DMS114 treated with DMSO at 0.1 percent for 48 hours (cell line): ENCODE measurements around the gene PAF1.

Experiments used
- DNase-seq: peaks from one replicate; lab custom pipeline; 2025; ENCODE audit not compliant: unreplicated experiment; lab: John Stamatoyannopoulos, UW

The PAF1 gene

DNA sequence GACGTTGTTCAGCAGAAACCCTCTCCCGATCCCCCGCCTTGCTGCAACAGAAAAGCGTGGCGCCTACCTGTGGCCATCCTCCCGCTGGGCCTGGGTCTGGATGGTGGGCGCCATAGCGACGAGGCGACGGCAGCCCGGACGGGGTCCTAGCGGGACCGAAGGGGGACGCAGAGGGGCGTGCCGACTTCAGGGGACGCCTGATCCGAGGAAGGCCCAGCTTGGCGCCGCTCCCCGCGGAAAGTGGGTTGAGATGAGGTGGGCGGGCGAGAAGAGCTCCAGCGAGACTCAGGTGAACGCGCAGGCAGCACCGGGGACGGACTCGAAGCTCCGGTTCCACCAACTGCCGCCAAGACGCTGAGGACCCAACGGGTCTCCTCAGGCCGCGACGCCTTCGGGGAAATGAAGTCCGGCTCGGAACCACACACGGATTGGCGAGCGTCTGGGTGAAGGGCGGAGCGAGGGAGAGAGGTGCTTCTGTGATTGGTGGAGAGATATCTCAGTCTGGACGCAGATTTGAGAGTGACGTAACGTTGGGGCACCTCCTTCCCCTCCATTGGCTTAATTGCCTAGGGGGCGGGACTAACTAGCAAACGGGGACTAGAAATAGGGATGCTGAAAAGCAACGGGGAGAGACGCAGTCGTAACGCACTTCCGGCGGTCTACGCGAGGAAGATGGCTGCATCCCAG lies at the start of gene PAF1, which contains the start of gene MED29:
Gene PAF1 (minus strand): TSS at position 356 of the 687 bp plus-strand sequence. CDS start 242 bp downstream, at position 114.
Gene MED29 (plus strand): TSS at position 628 of the 687 bp plus-strand sequence. CDS start 45 bp downstream, at position 673.
- DNase-seq, result peak; percentile 100

DNA sequence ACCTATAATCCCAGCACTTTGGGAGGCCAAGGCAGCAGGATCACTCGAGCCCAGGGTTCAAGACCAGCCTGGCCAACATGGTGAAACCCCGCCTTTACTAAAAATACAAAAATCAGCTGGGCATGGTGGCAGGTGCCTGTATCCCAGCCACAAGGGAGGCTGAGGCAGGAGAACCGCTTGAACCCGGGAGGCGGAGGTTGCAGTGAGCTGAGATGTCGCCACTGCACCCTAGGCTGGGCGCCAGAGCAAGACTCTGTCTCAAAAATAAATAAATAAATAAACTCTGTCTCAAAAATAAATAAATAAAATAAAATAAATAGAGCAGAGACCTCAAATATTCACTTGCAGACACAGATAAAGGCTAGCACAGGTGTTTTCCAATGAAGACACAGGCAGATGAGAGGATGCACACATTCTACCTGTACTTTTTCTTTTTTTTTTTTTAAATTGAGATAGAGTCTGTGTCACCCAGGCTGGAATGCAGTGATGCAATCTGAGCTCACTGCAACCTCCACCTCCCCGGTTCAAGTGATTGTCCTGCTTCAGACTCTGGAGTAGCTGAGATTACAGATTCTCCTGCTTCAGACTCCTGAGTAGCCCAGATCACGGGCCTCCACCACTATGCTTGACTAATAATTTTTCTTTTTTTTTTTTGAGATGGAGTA lies 47.5 kb upstream of the PAF1 start:
- no peak for DNase-seq

DNA sequence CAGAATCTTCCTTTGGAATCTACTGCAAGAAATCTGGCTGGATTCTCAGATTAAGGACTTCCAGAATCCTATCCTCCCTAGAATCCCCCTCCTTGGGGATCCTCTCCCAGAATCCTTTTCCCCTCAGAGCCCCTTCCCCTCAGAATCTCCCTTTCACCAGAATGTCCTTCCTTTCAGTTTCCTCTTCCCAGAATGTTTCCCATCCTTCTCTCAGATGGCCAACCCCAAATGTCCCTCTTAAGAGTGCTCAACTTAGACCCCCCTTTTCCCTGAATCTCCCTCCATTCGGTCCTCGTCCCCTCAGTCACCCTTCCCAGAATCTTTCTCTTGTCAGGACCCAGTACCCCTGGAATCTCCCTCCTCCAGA lies 45.4 kb upstream of the PAF1 start:
- DNase-seq, result no peak

DNA sequence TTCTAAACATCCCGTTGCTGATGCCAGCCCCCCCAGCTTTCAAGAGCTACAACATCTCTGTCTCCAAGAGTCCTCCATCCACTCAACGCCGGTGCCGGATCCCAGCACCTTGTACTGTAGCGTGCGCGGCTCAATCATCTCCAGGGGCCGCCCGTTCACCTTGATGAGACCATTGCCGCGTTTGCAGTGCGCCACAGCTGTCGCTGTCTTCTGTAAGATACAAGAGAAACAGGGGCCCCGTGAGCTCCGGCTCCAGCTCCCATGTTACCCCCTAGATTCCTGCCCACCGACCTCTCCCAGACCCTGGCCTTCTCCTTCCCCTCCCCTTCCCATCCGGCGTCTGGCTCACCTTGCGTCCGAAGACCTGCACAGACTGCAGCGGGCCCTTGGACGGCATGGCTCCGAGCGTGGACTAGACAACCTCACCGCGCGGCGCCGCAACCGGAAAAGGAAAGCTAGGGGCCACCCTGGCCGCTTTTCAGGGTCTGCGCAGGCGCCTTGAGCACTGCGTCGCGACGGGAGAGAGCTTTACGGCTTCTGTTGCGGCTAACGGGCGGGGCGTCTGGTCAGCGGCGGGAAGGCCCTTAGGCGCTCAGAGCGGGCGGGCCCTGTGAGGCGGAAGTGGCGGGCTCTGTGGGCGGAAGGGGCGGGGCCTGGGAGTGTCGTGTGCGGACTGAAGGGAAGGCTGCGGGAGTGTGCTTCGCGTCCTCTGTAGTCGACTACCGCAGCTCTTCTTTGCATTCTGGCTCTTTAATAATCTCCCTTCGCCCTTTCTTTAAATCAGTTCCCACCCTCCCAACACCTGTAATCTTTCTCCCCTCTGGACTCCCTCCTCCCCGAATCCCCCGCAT lies 44.8 kb upstream of the PAF1 start, which contains the start of gene RPS16:
Gene RPS16 (minus strand): TSS at position 451 of the 851 bp plus-strand sequence. CDS start 54 bp downstream, at position 397.
- DNase-seq, result peak; percentile 98

DNA sequence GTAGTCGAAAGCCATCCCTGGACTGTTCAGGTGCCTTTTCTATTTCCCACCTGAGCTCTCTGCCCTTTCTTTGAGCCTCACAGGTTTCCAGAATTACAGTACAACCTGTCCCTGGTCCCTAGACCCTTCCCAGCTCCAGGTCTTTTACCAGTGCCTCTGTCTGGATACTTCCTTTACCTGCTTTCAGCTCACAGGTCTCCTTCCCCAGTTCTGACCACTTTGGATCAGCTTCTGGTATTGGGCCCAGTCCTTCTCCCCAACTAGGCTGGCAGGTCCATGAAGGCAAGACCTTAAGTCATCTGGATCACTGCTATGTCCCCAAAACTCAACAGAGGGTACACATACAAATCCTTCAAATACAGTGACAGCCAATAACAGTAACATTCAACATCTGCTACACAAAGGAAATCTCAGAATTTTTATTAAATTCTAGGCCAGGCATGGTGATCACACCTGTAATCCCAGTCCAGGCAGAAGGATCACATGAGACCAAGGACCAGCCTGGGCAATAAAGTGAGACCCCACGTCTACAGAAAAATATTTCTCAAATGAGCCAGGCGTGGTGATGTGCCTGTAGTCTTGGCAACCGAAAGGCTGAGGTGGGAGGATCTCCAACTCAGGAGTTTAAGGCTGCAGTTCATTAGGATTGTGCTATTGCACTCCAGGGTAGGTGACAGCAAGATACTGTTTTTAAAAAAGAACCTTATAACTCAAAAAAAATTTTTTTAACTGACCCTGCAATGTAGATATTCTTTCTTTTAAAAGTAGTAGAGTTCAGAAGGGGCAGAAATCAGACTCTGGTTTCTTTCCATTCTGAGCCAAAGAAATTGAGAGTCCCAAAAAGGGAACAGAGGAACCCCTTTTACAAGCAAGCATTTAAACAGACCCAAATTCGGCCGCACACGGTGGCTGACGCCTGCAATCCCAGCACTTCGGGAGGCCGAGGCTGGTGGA lies 43.5 kb upstream of the PAF1 start:
- no peak for DNase-seq

DNA sequence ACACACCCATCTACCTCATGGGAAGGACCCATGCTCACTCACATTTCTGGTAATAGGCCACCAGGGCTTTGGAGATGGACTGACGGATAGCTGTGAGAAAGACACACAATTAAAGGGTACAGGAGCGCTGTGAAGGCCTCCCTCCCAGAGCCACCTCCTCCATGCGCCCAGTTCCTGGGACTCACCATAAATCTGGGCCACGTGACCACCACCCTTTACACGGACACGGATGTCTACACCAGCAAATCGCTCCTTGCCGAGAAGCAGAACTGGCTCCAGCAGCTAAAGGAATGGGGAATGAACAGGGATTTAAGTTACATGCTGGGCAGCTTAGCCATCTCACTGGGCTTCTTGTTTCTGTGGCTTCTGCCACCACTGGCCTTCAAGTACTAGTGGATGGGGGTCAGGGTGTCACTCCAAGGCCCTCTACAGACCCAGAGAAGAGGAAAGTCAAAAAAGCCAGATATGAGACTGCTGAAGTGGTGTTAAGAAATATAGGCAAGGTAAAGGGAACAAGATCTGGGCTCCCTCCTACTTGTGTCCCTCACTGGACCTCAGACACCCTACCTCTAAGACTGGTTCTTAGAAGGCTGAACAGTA lies 42.7 kb upstream of the PAF1 start:
- no peak for DNase-seq

DNA sequence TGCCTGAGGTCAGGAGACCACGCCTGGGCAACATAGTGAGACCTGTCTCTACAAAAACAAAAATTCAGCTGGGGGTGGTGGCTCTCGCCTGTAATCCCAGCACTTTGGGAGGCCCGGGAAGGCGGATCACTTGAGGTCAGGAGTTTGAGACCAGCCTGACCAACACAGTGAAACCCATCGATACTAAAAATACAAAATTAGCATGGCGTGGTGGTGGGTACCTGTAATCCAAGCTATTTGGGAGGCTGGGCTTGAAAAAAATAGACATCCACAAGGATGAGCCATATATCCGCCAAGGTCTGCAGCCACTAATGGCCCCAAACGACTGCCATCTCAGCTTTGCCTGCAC lies 41.7 kb upstream of the PAF1 start:
- DNase-seq, result no peak

DNA sequence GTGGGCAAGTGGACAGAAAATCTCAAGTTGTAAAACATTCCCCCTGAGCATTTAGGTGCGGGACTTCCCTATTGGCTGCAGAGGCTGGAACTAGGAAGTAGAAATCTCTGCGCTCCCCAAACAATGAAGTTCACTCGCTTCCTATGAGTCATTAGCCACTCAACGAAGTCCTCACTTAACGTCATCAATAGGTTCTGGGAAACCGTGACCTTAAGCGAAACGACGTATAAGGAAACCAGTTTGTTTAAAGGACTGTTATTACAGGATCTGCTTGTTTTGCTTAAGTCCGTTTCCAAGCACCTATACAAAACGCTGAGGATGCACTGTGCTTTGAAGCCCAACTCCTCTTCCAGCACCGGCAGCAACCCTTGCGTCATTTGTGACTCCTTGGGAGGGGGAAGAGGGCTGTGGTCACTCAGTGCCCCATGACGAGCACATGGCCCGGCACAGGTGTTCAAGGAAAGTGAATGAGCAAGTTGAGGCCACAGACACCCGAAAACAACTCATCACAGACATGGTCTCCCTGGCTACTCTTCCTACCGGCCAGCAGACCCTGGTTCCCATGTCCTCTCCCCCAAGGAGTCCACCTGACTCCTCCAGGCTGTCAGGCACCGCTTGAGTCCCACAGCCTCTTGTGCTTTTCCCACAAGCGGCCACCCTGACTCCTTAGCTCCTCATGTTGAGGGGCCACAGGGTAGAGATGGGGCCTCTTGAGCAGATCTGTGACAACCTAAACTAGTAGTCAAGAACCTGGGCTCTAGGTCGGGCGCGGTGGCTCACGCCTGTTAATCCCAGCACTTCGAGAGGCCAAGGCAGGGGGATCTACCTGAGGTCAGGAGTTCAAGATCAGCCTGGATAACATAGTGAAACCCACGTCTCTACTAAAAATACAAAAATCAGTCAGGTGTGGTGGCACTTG lies 40.0 kb upstream of the PAF1 start:
- peak; percentile 59 for DNase-seq

DNA sequence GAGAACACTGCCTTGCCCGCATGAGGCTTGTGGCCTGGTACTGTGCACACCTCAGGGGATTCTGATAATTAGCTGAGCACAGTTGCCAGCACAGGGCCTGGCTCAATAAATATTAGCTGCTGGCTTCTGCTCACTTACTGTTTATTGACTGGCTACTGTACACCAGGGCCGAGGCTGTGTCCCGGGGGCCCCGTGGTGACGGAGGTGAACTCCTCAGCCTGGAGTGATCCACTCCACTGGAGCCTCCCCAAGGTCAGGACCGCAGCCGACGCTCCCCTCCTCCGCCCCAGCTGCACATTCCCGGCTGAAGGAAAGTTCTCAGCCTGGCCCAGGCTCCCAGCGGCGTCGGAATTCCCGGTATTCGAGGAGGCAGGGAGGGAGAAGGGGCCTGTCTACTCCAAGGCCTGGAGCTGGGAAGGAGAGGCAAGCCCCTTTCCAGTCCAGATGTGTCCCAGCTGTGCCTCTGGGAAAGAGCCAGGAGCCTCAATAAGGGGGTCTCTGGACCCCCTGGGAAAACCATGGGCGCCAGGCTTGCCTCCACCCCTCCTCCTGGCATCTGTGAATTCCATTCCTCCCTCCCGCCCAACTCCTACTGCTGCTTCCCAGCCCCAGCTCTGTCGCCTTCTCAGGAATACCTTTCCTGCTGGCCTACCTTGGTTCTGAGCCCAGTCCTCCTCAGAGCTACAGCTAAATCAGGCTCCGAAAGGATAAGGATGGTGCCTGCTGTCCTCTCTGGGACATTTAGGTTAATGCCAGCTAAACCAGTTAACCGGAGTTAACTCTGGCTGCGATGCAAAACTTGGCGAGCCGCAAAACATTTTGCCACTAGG lies 37.6 kb upstream of the PAF1 start:
- DNase-seq, result peak; percentile 65

DNA sequence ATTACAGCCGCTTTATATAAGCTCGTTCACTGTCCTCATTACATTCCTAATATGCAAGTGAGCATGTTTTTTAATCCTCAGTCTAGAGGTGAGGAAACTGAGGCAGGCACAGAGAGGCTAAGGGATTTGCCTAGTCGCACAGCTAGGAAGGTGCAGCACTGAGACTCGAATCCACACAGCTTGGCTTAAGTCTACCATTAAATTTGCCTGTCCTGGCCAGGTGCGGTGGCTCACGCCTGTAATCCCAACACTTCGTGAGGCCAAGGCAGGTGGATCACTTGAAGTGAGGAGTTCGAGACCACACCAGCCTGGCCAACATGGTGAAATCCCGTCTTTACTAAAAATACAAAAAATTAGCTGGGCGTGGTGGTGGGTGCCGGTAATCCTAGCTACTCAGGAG lies 36.8 kb upstream of the PAF1 start:
- no peak for DNase-seq

DNA sequence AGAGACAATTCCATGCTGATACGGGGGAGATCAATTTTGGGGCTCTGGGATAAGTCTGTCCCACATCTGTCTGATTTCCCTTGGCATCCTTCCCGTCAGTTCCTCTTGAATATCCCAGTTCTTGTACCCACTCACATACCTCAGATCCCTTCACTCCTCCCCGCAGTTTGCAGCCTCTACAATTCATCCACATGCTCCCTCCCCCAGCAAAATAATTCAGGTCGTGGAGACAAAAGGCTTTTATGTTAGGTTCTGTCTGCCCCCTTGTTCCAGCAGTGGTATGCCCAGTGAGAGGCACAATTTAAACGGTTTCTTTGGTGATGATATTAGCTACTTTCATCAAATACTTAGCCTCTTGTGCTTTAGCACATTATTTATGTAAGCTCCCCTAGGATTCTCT lies 35.3 kb upstream of the PAF1 start:
- no peak for DNase-seq

DNA sequence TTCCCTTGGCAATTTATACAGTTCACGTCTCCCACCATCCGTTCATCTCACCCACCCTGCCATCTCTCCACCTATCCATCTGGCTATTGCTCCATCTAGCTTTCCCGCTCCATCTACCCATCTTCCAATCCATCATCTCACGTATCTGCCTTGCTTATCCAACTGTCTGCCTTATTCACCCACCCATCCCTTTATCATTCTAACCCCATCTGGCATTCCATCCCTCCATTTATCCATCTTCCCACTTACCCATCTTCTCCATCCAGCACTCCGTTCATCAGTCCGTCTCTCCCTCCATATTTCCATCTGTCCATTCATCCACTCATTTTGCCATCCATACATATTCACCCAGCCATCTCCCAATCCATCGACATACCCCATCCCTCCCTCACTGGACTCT lies 34.8 kb upstream of the PAF1 start:
- no peak for DNase-seq

DNA sequence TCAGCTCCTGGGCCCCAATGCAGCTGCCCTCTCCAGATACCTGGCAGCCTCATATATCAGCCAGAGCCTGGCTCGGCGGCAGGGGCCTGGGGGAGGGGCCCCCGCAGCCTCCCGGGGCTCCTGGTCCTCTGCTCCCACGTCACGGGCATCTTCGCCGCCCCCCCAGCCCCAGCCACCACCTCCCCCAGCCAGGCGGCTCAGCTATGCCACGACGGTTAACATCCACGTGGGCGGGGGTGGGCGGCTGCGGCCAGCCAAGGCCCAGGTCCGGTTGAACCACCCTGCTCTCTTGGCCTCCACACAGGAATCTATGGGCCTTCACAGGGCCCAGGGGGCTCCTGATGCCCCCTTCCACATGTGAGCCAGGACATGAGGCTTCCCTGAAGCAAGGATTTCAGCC lies 34.0 kb upstream of the PAF1 start:
- DNase-seq, result no peak

DNA sequence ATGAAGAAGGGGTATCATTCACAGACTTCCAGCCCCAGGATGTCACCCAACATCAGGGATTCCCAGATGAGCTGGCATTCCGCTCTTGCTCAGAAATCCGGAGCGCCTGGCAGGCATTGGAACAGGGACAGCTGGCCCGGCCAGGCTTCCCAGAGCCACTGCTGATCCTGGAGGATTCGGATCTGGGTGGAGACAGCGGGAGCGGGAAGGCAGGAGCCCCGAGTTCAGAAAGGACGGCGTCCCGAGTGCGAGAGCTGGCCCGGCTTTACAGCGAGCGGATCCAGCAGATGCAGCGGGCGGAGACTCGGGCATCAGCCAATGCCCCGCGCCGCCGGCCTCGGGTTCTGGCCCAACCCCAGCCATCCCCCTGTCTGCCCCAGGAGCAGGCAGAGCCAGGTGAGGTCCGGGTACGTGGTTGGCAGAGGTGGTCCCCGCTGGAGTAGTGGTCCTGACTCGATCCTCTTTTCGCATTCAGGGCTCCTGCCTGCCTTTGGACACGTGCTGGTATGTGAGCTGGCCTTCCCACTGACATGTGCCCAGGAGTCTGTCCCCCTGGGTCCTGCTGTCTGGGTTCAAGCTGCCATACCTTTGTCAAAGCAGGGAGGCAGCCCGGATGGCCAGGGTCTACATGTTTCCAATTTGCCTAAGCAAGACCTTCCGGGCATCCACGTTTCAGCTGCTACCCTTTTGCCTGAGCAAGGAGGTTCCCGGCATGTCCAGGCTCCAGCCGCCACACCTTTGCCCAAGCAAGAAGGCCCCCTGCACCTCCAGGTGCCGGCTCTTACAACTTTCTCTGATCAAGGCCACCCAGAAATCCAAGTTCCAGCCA lies 32.6 kb upstream of the PAF1 start:
- no peak for DNase-seq

DNA sequence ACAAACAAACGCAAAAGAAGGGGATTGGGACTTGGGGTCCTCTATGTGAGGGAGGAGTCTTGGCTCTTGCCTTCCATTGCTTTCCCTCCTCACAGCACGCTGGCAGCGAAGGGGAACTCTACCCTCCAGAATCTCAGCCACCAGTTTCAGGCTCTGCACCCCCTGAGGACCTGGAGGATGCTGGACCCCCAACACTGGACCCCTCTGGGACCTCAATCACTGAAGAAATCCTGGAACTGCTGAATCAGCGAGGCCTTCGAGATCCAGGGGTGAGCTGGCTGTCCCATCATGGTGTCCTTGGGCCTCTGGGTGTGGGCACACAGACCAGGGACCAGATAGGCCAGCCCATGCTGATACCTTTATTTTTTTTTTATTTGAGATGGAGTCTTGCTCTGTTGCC lies 31.1 kb upstream of the PAF1 start:
- DNase-seq, result no peak

DNA sequence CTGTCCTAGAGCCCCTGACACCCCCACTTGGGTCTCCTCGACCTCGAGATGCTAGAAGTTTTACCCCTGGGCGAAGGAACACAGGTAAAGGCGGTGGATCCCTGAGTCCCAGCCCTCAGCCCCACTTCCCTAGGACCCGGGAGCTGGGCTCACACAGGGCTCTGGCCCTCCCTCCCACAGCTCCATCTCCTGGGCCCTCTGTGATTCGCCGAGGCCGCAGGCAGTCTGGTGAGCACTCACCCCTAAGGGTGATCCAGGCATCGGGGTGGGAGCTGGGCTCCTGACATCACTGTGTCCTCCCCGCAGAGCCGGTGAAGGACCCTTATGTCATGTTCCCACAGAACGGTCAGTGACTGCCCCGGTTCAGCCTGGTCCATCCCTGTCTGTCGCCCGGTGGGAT lies 29.9 kb upstream of the PAF1 start:
- no peak for DNase-seq

DNA sequence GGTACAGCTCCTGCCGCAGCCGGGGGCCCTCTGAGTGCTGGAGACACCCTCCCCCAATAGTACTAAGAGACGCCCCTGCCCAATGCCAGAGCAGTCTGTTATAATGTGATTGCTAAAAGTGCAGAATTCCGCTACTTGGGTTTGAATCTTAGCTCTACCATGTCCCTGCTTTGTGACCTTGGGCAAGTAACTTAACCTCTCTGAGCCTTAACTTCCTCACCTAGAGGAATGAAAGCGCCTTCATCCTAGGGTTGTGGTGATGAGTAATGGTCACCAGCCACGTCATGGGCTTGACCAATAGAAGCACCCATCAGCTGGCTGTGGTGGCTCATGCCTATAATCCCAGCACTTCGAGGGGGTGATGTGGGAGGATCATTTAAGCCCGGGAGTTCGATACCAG lies 28.1 kb upstream of the PAF1 start:
- DNase-seq, result no peak
